GM12892 (cell line): Measurements from ENCODE around the gene SEMA6B.

Experiments used
- POLR2A ChIP-seq: IDR thresholded peaks from 2 replicates; pipeline ENCODE4 v1.6.1; 2011; ENCODE audit warnings: low read depth, low read length, control low read depth
- POLR2AphosphoS5 ChIP-seq: IDR thresholded peaks from 2 replicates; pipeline ENCODE4 v1.6.1; 2011; ENCODE audit warnings: low read depth, low read length, control low read depth
- TAF1 ChIP-seq: IDR thresholded peaks from 2 replicates; pipeline ENCODE4 v1.6.1; 2011; ENCODE audit warnings: low read depth, mild to moderate bottlenecking, control low read depth, low read length, borderline replicate concordance

GRCh38 chr19:4583961-4584669 is 24.6 kb upstream of the SEMA6B start:
- TF ChIP-seq POLR2AphosphoS5 (no peak), POLR2A (no peak), TAF1 (no peak)
